ENCODE measurements around the gene KCNK7. TPM values are rescaled to one million over a fixed set of nuclear protein-coding genes. Genes with fewer than 3 reads are reported as not detected.

Gene KCNK7
- total RNA-seq, 1 donor: 1.7 TPM

DNA sequence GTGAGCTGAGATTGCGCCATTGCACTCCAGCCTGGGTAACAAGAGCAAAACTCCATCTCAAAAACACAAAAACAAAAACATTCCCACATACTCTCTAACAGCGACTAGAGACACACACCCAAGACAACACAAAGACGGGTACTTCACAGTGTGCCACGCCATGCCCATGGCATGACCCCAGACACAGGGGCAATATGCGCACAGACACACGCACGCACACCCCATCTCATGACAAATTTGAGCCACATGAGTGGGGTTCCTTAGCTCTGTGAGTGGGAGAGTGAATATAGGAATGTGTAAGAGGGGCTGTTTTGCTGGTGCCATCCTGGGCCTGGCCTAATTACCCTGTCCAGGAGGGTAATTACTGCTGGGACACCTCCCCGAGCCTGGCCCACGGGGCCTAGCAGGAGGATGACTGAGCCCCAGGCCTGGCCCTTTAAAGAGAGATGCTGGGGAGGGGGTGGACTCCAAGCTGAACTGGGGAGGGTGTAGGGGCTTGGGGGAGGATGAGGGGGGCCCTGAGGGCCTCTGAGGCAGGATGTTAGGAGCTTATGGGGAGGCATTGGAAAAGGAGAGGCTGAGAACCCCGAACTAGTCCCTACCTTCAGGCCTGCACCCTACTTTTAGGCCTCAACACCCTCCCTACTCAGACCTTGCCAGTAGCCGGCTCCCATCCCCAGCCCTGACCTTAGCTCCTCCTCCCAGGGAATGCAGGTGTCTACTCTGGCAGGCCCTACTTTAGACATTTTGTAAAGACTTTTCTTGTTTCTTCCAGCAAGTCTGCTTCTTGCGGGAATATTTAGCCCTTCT, 38.9 kb downstream of the KCNK7 start:
- peak overlapping the region; percentile 12 for H3K4me3 ChIP-seq (ENCODE audit: low read length)
- H3K9me3 ChIP-seq (ENCODE audit: low read depth, low read length): no peaks in the 10 kb centered on the region
- no peaks in the 10 kb centered on the region for H3K27me3 ChIP-seq (ENCODE audit: insufficient read depth, low read length)
- H3K4me1 ChIP-seq (ENCODE audit: insufficient read depth, low read length): peaks cover 61% of the 10 kb centered on the region

DNA sequence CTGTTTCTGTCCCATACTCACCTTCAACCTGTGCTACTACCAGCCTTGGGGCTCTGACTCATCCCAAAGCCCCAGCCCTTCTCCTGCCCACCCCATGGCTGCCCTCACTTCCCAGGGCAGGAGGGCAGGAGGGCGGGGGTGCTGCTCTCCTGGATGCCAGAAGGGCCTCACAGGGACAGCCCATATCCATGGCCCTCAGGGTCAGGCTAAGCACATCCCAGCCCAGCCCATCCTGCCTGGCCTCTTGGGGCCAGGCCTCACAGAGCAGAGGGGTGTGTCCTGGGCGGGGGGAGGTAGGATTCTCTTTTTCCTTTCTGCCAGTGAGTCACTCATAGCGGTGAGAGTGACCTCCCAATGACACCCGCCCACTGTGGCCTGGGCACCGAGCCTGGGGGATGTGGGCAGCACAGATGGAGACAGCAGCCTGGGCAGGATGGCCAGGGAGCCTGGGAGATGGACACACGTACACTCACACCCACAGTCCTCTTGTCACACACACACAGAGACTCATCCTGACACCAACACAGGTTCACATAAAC, 39.8 kb downstream of the KCNK7 start:
- H3K4me3 ChIP-seq (ENCODE audit: low read length): no peak overlapping the region
- no peaks in the 10 kb centered on the region for H3K9me3 ChIP-seq (ENCODE audit: low read depth, low read length)
- H3K4me1 ChIP-seq (ENCODE audit: insufficient read depth, low read length): peaks cover 64% of the 10 kb centered on the region
- H3K27me3 ChIP-seq (ENCODE audit: insufficient read depth, low read length): no peaks in the 10 kb centered on the region

DNA sequence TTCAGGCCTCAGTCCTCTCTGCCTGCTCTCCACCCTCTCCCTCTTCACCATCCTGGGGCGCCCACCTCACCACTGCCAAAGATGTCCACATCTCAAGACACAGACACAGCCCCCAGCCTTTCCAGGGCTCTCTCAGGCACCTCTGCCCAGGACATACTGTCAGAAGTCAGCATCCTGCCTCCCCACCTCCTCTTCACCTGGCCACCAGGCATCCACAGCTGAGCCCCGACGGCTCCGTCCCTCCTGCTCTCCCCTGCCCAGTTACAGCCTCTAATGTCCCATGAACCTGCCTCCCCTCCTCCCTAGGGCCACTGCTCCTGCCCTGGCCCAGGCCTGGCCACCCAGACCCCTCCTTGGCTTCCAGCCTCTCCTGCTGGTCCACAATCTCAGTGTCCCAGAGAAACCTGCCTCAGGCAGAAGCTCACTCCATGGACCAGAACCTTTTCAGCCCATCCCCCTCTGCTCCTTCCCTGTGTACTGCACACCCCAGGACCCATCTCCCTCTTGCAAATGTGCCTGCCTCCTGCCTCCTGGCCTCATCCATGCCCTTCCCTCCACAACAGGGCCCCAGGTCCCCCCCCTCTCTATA, 40.7 kb downstream of the KCNK7 start:
- H3K9me3 ChIP-seq (ENCODE audit: low read depth, low read length): no peaks in the 10 kb centered on the region
- no peaks in the 10 kb centered on the region for H3K27me3 ChIP-seq (ENCODE audit: insufficient read depth, low read length)
- peaks cover 64% of the 10 kb centered on the region for H3K4me1 ChIP-seq (ENCODE audit: insufficient read depth, low read length)
- H3K4me3 ChIP-seq (ENCODE audit: low read length): no peak overlapping the region

DNA sequence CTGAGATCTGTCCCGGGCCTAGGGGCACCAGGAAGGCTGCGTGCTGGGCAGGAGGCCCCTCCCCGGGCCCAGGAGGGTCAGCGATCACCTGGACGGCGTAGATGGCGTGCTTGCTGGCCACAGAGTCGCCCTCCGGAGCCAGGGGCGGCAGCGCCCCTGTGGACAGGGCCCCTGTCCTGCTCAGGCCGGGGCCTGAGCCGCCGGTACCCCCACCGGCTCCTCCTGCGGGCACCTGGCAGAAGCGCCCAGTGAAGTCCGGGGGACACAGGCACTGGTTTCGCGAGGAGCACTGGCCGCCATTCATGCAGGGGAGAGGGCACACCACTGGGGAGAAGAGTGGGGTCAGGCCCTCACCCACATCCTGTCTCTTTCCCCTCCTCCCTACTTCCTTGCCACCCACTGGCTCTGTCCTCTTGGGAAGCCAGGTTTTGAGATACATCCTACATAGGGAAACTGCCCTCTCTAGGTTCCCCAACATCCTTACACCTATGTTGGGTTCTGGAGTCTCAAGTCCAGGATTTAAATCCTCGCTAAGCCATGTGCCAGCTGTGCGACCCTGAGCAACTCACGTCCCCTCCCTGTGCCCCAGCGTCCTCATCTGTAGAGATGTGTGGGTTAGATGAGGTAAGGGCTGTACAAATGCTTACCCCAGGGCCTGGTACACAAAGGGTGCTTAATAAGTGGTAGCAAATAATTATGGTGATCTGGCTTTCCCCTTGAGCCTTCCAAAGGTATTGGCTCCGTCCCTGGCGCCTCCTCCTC, 41.4 kb downstream of the KCNK7 start:
- Histone ChIP-seq H3K27me3 (ENCODE audit: insufficient read depth, low read length) (no peaks in the 10 kb centered on the region), H3K4me1 (ENCODE audit: insufficient read depth, low read length) (peaks cover 60% of the 10 kb centered on the region), H3K9me3 (ENCODE audit: low read depth, low read length) (no peaks in the 10 kb centered on the region), H3K4me3 (ENCODE audit: low read length) (no peak overlapping the region)

DNA sequence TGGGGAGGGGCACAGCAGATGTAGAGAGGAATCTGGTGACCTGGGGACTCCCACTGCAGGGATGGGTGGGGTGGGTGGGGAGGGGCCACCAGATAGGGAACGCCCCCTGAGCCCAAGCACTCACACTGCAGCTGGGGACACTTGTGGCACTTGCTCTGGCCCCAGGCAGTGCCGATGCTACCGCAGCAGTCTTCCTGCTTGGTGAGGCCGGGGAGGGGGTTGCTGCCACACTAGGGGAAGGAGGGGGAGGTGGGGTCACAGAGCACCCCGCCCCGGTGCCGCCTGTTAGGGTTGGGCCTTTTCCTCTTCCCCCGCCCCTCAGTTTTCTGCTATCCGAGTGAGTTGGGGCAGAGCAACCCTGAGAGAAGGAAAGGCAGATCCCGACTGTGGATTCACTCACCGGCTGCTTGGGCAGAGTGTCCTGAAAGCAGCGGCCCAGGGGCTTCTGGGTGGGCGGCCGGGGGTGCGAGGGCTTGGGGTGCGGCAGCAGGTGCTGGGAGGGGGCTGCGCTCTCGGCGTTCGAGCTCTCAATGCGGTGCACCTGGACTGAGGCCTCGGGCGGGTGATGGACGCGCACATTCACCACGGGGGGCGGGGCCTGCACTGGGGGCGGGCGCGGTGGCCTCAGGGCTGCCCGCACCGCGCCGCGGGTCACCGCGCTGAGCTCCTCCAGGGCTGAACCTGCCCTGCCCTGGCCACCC, 42.1 kb downstream of the KCNK7 start:
- no peaks in the 10 kb centered on the region for H3K27me3 ChIP-seq (ENCODE audit: insufficient read depth, low read length)
- peaks cover 59% of the 10 kb centered on the region for H3K4me1 ChIP-seq (ENCODE audit: insufficient read depth, low read length)
- H3K9me3 ChIP-seq (ENCODE audit: low read depth, low read length): no peaks in the 10 kb centered on the region
- H3K4me3 ChIP-seq (ENCODE audit: low read length): no peak overlapping the region

DNA sequence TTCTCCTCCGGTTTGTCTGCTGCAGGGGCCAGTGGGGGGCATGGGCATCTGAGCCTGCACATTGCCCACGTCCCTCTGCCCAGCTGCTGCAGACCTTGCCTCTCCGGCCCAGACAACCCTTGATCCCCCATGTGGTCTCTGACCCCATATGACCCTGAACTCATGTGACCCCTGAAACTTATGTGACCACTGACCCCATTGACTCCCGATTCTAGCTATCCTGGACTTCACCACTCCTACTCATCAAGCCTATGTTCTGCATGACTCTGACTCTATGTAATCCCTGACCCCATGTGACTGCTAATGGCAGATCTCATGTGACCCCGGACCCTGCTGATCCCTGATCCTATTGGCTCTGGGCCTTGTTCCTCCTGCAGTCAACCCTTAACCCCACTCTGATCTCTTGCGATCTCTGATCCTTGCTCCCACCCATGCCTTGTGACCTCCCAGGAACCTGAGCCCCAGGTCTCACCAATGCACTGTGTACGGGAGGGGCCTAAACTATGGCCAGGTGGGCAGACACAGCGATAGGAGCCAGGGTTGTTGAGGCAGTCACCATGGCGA, 43.1 kb downstream of the KCNK7 start:
- Histone ChIP-seq H3K4me1 (ENCODE audit: insufficient read depth, low read length) (peaks cover 69% of the 10 kb centered on the region), H3K4me3 (ENCODE audit: low read length) (no peak overlapping the region), H3K27me3 (ENCODE audit: insufficient read depth, low read length) (no peaks in the 10 kb centered on the region), H3K9me3 (ENCODE audit: low read depth, low read length) (no peaks in the 10 kb centered on the region)

DNA sequence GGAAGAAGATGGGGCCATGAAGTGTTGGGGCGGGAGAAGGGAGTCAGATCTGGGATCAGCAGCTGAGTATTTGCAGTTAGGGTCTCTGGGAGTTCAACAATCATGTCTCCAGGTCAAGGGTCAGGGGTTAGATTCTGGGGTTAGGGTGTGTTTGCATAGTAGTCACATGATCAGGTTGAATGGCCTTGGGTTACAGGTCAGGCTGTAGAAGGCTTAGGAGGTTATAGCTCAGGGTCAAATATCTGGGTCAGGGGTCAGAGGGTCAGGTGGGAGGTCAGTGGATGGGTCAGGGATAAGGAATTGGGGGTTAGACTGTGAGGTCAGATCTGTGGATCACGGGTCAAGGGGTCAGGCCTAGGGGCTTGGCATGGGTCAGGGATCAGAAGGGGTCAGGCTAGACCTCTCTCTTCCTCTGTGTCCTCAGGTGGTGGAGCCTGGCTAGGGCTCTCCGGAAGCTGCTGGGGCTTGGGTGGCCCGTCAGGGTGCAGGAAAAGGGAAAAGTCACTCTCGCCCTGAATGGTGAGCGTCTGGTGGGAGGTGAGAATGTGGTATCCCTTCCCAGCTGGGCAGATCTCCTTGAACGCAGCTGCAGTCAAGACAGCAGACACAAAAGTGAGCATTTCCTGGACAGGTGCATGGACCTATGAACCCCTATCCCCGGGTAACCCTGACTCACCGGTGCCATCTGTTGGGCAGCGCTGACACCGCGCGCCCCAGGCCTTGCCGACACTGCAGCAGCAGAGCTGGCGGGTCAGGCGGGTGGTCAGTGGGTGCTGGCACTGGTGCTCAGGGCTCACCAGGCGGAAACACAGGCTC, 43.8 kb downstream of the KCNK7 start:
- H3K9me3 ChIP-seq (ENCODE audit: low read depth, low read length): no peaks in the 10 kb centered on the region
- H3K4me1 ChIP-seq (ENCODE audit: insufficient read depth, low read length): peaks cover 72% of the 10 kb centered on the region
- H3K4me3 ChIP-seq (ENCODE audit: low read length): no peak overlapping the region
- H3K27me3 ChIP-seq (ENCODE audit: insufficient read depth, low read length): no peaks in the 10 kb centered on the region

DNA sequence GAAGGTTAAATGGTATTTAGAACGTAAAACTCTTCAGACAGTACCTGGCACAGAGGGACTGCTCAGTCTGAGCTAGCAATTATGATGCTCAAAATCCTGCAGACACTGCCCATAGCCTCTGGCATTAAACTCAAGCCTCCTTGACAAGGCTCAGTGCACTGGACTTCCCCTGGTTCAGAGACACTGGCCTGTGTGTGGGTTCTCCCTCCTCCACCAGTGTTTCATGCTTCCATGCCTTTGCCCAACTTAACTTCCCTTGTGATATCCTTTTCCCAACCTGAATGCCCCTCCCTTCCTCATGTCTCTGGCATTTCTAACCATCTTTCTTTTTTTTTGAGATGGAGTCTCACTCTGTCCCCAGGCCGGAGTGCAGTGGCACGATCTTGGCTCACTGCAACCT, 46.5 kb downstream of the KCNK7 start:
- no peaks in the 10 kb centered on the region for H3K27me3 ChIP-seq (ENCODE audit: insufficient read depth, low read length)
- no peaks in the 10 kb centered on the region for H3K9me3 ChIP-seq (ENCODE audit: low read depth, low read length)
- peaks cover 60% of the 10 kb centered on the region for H3K4me1 ChIP-seq (ENCODE audit: insufficient read depth, low read length)
- H3K4me3 ChIP-seq (ENCODE audit: low read length): no peak overlapping the region

DNA sequence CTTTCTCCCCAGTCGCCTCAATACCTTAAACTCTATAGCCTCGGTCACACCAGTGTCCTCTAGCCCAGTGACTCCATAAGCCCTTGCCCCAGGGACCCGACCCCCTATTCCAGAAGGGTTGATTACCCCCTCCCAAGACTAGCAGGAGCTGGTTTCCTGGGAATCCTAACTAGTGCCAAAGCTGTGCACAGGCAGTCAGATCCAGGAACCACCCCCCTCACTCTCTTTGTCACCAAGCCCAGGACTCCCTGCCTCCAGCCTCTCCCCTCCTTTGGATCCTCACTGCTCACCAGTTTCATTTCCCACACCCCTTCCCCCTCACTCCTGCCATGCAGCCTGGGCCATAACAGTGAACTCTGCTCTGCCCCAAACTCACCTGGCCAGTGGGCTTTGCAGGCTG, 47.2 kb downstream of the KCNK7 start:
- Histone ChIP-seq H3K4me3 (ENCODE audit: low read length) (no peak overlapping the region), H3K9me3 (ENCODE audit: low read depth, low read length) (no peaks in the 10 kb centered on the region), H3K27me3 (ENCODE audit: insufficient read depth, low read length) (no peaks in the 10 kb centered on the region), H3K4me1 (ENCODE audit: insufficient read depth, low read length) (peaks cover 53% of the 10 kb centered on the region)

DNA sequence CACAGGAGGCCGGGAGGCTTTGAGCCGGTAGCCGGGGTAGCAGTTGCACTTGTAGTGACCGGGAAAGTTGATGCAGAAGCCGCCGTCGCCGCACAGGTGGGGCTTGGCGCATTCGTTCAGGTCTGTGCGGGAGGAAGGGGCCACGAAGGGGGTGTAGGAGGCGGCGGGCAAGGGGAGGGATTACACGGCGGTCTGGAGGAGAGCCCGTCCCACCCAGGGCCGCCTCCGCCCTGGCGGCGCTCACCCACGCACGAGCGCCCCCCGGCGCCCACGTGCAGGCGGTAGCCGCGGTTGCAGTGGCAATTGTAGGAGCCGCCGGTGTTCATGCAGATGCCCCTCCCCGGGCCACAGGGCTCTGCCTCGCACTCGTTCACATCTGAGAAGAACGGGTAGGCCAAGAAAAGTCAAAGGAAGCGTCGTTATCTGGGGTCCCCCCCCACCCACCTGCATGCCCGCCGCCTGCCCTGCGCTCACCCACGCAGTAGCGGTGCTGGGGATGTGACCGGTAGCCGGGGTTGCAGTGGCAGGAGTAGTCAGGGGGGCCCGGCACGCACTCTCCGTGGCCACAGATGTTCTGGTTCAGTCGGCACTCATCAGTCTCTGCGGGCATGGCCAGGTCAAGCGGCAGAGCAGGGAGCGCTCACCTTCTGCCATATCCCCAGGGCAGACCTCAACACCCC, 48.0 kb downstream of the KCNK7 start:
- no peak overlapping the region for H3K4me3 ChIP-seq (ENCODE audit: low read length)
- H3K9me3 ChIP-seq (ENCODE audit: low read depth, low read length): no peaks in the 10 kb centered on the region
- no peaks in the 10 kb centered on the region for H3K27me3 ChIP-seq (ENCODE audit: insufficient read depth, low read length)
- peaks cover 47% of the 10 kb centered on the region for H3K4me1 ChIP-seq (ENCODE audit: insufficient read depth, low read length)

DNA sequence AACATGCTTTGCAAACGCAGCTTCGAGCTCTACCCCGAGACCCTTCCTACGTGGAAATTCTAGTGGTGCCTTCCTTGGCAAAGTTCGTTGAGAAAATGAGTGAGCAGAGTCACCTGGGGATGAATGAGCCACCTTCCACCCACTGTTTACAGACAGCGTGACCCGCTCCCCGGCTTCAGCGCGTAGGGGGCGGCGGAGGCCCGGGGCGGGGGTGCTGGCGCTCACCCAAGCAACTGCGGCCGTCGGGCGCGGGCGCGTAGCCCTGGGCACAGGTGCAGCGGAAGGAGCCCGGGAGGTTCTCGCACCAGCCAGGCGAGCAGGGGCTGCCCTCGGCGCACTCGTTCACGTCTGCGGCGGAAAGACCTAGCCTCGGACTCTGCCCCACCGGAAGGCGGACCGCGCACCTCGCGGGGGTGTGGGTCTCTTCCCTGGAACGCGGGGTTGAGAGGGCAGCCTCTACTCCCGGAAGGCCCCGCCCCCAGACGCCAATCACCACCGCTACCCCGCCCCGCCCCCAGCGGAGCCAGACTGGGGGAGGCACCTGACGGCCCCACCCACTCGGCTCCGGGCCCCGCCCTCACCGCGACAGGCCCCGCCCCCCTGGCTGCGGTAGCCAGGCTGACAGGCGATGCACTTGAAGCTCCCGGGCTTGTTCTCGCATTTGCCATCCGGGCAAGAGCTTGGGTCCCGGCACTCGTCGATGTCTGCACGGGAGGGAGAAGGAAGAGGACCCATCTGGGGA, 49.2 kb downstream of the KCNK7 start:
- Histone ChIP-seq H3K4me1 (ENCODE audit: insufficient read depth, low read length) (peaks cover 42% of the 10 kb centered on the region), H3K27me3 (ENCODE audit: insufficient read depth, low read length) (no peaks in the 10 kb centered on the region), H3K9me3 (ENCODE audit: low read depth, low read length) (no peaks in the 10 kb centered on the region), H3K4me3 (ENCODE audit: low read length) (peak overlapping the region; percentile 31)

DNA sequence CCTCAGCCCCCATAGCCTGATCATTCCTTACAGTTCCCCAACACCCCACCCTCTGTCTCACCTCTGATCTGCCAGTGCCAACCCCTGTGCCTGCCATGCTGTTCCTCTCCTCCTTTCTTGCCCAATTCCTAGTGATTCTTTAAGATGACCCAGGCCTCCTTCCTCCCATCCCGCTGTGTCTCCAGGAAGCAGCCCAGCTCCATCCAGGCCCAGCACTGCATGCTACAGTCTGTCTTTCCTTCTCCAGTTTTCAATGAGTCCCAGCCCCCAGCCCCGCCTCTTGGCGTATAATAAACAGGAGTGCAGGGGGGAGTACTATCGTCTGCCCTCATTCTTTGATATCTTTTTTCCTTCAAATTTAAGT, 49.8 kb downstream of the KCNK7 start:
- no peaks in the 10 kb centered on the region for H3K9me3 ChIP-seq (ENCODE audit: low read depth, low read length)
- H3K27me3 ChIP-seq (ENCODE audit: insufficient read depth, low read length): no peaks in the 10 kb centered on the region
- H3K4me3 ChIP-seq (ENCODE audit: low read length): no peak overlapping the region
- peaks cover 46% of the 10 kb centered on the region for H3K4me1 ChIP-seq (ENCODE audit: insufficient read depth, low read length)

All from mononuclear cell (primary cell).